Body of pancreas (tissue), 4 donors: ENCODE results near the gene B3GLCT.

ENCODE experiments used
- CTCF ChIP-seq, 7 experiments: fragments of 450-650 bp in 4 of 7; fragments of 200-600 bp in 3 of 7; sonication (generic) in 3 of 7; IDR thresholded peaks; one replicate each; pipeline ENCODE4 v1.5.1; 2016 to 2019; ENCODE audit warnings: antibody characterized with exemption in 7 of 7
- POLR2A ChIP-seq, 3 donors: fragments of 450-650 bp; IDR thresholded peaks; one replicate each; pipeline ENCODE4 v1.6.1; 2016; ENCODE audit warnings: antibody characterized with exemption in 3 of 3, mild to moderate bottlenecking in 2 of 3

- TF ChIP-seq CTCF (IDR thresholded peaks at IDR 0.05) = no peak
- TF ChIP-seq POLR2A (IDR thresholded peaks at IDR 0.05) = no peak
Measured at GRCh38 chr13:31209172-31209840, 9.5 kb downstream of the B3GLCT start.
